Liver (tissue), 3 donors: ENCODE results near the gene DENND2D.

ENCODE experiments used
- CTCF ChIP-seq: fragments of 150-350 bp; IDR thresholded peaks from 2 replicates; pipeline ENCODE4 v1.5.1; 2017; ENCODE audit warnings: improper control_type of control experiment, low read depth, low read length; ENCODE audit not compliant: missing input control
- RAD21 ChIP-seq, 2 donors: IDR thresholded peaks; 2 replicates each; pipeline ENCODE4 v1.6.1; 2016; ENCODE audit warnings: antibody characterized with exemption in 2 of 2, mild to moderate bottlenecking in 2 of 2
- donor health status: healthy.
- donor health status: healthy.

GRCh38 chr1:111142356-111142975 lies 58.0 kb downstream of the DENND2D start:
- TF ChIP-seq CTCF (no peak), RAD21 (IDR thresholded peaks at IDR 0.05) (no peak)
